Activated CD4-positive, alpha-beta T cell treated with anti-CD3 and anti-CD28 coated beads for 4 hours (primary cell): ENCODE measurements around the gene USP12.
"Not testable (repeated sequence)": the region's sequence is repeated elsewhere in the genome, so short reads cannot be mapped to it uniquely, and the experiment has no call there.

Source experiments
- DNase-seq, 2 donors: peaks; one replicate each; pipeline ENCODE4 v3.0.0-alpha.2; 2020

USP12 gene

DNA sequence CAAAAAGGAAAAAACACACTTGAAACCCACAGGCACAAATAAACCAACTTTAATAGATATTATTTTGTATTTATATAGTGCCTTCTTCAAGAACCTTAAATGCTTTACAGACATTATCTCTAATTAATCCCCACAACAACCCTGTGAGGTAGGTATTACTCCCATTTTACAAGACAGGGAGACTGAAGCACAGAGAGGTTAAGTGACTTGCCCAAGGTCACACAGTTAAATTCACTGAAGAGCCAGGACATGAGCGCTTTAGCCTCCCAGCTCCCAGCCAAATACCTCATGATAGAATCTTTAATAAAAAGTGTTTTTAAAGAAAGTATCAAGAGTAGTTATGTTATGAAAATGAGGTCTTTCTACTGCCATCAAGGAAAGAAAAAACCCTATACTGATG, 105.5 kb downstream of the USP12 start:
- DNase-seq, result not testable (repeated sequence)

DNA sequence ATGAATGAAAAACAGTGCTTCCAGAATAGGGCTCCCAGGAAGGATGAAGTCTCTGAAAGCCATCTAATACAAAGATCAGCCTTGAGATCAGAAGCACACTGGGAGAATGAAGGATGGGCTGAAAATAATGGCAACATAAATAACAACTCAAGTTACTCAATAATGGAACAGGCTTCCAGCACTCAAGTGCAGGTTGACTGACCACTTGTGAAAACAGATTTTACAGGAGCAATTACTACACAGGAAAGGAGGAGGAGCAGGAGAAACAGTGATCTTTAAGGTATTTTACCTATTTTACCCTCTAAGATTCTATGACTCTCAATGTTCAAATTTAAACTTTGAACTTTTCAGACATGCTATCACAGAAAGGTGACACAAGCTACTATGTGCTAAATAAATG, 106.0 kb downstream of the USP12 start:
- DNase-seq, result no peak

DNA sequence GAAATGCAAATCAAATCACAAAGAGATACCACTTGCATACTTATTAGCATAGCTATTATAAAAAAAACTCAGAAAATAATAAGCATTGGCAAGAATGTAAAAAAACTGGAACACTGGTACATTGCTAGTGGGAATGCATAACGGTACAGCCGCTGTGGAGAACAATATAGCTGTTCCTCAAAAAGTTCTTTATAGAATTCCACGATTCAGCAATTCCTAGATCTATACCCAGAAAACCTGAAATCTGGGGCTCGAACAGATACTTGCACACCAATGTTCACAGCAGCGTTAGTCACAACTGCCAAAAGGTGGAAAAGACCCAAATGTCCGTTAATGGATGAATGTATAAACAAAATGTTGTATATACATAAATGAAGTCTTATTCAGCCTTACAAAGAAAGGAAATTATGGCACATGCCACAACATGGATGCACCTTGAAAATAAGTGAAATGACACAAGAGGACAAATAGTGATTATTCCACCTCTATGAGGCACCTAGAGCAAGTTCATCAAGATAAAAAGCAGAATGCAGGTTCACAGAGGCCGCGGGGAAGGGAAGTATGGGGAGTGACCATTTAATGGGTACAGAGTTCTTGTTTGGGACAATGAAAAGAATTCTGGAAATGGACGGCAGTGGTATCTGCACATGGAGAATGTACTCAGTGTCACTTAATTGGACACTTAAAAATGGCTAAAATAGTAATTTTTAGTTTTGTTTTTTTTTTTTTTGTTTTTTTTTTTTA, 107.2 kb downstream of the USP12 start:
- DNase-seq, result no peak

DNA sequence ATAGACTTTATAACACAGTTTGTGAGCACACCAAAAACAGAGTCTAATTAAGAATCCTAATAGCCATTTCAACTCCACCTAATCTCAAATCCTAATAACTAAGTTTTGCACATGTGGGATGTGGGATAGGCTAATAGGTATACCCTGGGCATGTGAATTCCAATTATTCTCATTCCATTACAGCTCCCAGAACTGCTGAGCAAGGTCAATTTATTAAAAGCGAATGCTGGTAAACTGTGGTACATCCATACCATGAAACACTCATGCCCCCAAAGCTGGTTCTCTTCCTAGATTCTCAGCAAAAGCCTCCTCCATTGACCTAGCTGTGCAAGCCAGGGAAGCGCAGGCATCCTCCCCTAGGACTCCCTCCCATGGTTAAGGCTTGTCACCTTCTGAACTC, 113.8 kb downstream of the USP12 start:
- DNase-seq, result no peak

DNA sequence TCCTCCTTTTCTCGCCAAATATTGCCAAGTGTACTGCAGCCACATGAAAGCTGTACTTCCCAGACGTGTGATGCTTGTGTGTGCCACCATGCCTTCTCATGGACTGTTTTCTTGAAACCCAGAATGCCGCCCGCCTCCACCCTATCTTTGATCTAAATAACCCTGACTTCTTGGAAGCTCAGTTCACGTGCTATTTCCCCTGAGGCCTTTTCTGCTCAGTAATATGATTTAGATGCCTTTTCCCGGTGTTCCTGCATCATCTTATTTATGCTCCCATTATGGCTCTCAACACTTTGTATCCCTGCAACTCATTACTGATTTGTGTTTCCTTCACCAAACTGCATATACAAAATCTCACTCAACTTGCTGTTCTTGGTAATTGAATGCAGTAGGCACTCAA, 116.1 kb downstream of the USP12 start:
- no peak for DNase-seq

DNA sequence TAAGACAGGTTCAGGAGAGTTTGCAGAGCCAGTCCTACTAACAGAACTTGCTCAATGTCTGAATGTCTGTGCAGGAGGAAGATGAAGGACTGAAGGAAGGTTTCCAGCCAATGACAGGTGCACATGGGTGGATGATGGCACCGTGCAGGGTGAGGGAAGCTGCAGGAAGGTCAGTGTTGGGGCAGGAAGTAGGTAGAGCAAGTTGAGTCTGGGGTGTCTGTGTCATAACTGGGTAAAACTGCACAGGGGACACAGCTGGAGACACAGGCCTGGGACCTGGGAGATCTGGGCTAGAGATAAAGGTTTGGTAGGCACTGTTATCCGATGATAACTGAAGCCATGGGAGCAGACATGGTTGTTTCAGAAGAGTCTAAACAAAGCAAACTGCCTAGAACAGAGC, 116.9 kb downstream of the USP12 start:
- DNase-seq, result no peak

DNA sequence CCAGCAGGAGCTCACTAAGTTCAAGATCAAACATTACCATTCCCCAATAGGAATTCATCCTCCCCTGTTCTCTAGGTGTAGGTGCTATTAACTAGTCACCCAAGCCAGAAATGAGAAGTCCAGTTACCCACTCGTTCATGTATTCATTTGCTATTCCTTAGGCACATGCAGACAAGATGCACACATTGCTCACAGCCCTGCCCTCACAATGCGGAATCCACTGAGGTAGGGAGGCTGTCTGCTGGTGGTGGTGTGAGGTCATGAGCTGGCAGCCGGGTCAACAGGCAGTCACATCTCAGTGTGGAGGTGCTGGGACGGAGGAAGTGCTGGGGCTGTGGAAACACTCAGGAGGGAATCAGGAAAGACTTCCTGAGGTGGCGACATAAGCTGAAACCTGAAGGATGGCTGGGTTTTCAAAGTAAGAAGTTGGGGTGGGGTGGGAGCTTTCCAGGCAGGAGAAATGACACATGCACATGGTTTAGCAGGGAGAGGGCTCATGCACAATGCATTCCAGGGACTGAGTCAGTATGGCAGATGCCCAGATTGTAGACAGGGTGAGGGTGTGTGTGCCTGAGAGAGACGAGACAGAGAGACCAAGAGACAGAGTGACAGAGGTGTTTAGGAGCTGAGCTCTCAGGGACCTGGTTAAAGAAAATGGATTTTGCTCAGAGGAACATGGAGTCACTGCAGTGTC, 117.6 kb downstream of the USP12 start:
- DNase-seq, result no peak

DNA sequence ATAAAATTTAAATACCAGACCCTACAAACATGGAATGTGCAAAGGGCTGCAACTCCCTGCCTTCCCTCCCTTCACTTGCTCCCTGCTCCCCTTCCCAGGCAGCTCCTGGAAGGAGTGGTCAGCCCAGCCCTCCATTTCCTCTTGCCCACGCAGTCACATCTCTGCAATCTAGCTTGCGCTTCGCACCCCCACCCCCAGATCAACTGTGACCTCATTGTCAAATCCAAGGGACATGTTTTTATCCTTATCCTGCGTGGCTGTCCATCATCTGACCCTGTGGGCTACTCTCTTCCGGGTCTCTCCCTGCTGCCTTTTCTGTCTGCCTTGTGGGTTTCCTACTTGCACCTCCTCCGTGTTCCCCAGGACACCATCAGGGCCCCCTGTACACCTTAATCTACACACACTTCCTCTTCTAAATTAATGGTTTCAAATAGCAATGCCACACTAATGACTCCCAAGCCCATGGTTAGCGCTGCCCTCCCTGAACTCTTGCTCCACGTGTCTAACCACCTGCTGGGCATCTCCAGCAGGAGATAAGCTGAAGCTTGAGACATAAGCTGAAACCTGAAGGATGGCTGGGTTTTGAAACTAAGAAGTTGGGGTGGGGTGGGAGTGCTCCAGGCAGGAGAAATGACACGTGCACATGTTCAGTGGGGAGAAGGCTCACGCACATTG, 118.3 kb downstream of the USP12 start:
- no peak for DNase-seq

DNA sequence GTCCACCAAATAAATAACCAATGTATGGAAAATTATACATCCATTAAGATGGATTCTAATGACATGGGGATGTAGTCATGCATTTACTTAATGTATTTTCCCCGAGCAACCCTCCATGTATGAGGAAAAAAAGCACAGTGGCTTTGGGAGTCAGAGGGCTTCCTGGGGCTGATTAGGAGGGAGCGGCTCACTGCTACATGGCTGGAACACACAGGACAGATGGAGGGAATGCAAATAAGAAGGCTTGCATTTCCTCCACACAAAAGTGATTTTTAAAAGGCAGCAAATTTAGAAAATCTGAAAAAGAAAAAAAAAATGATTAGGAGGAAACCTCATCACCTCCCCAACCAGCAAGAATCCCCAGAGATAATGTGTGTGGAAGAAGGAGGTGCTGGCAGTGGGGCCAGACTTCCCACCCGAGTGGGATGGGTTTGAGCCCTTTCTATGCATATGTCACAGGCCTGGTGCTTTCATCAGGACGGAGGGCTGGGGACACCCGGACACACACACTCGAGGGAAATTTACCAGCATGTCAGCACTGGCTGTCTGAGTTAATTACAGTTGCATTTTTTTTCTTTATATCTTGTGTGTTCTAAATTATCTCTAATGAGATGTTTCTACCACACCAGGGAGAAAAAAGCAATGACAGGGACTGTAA, 118.9 kb downstream of the USP12 start:
- no peak for DNase-seq

DNA sequence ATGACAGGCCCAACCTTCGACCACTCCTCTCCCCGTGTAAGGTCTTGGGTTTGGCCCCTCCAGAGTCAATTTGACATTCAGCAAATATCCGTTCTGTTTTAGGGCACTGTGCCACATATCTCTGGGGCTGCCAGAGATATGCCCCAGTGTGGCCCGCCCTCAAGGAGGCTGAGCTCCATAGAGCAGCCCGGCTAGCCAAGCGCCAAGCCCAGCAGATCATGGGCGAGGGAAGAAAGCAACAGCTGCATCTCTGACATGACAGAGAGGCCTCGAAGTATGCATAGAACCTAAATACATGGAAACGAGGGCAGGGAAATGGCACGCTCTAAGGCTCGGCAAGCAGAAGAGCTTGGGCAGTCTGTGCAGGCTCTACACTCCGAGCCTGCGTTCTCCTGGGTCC, 124.5 kb downstream of the USP12 start:
- no peak for DNase-seq

DNA sequence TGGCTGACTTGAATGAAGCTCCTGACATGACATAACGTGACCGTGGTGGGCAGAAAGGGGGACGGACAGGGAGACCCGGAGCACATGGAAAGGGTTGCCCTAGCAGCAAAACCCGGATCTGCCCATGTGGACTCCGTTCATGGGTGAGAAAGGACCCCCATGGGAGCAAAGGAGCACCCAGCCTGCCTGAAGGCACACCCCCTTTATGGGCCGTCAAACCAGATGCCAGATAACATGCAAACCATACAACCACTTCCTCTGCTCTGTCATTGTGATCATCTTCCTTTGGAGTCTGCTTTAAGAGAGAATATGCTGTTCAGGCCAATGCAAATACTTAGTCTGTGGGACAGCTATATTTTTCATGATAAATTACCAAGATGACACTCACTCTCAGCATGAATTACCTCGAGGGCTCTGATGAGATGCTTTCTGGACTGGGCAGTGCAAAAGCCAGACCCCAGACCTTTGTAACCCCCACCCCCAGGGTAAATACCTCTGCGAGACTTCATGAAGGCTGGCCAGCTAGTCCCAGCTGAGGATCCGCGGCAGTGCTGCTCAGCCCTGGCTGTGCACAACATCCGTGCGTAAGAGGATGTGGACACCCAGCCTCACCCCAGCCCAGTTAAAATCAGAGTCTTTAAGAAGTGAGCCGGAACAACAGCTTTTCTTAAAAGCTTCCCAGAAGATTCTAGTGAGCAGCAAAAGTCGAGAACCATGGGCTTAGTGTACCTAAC, 126.6 kb downstream of the USP12 start:
- no peak for DNase-seq

DNA sequence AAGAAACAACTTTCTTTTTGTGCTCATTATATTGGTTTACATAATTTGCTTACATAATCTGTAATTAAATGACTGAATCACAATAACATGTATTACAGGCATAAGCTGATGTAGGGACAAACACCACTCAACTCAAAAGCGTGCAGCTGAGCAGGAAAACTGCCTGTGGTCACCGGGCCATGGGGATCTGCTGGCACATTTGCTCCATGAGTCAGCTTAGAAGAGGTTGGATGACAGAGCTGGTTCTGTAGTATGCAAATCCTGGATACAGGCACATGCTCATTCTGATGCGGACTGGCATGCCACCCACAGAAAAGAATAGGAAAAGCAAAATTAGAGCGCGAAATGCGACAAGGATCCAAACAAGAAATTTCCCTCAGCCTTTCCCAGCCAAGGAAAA, 128.6 kb downstream of the USP12 start:
- DNase-seq, result no peak

DNA sequence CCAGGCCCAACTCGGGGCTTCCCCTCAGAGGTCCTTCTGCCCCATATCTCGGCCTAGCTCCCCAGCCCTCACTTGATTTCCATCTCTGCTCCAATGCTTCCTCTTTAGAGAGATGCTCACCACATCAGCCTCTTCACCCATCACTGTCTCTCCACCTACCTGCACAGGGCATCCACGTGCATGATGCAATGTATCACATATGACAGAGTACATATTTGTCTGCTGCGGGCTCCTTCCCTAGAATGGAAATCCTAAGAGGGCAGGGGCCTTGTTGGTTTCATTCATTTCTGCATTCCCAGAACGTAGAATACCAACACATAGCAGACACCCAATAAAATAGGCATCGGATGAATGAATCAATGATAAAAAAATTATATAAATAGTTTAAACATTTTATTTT, 130.3 kb downstream of the USP12 start:
- DNase-seq, result no peak

DNA sequence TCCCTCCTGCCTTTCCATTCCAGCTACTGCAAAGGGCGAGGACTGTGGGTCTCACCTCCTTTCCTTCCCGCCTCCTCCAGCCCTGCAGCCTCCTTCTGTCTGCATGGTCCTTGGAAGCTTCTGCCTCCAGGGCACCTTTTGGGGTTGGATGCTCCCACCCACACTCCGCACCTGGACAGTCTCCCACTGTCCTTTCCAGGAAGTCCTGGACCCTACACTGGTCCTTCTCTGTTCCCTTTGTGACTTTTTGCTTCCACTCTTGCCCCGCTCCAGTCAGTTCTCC, 130.8 kb downstream of the USP12 start:
- DNase-seq, result no peak

DNA sequence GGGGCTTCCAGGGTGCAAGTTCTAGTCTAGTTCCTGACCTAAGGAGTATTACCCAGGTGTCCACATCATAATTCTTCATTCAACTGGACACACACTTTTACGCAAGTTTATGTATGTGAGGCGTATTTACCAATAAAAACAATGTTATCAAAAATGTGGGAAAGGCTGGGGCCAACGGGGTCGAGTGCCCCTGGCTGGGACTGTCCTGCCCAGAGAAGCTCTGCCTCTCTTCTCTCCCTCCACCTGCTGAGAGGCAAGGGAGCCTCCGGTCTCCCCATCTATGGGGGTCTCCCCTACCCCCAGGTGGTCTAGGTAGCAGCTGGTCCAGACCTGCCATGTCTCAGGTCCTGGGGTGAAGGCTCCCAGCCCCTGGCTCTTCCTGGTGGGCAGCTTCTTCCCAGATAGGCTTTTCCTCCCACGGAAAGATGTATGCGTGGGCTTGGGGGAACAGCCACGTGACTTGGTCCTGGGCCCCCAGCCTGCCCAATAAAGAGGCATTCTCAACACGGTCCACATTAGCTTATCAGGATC, 132.4 kb downstream of the USP12 start:
- no peak for DNase-seq

DNA sequence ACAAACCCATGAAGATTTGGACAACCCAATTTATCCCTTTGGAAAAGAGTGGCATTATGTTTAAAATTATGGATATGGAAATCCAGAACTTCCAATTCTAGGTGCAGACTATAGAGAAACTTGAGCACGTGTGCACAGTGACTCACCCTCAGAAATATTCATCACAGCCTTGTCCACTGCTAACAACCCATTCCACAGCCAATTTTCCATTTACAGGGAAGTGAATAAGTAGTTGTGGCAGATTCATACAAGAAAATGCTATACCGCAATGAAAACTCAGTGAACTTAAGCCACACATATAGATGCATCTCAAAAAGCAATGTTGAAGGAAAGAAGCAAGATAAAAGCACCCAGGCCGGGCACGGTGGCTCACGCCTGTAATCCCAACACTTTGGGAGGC, 133.3 kb downstream of the USP12 start:
- DNase-seq, result no peak

DNA sequence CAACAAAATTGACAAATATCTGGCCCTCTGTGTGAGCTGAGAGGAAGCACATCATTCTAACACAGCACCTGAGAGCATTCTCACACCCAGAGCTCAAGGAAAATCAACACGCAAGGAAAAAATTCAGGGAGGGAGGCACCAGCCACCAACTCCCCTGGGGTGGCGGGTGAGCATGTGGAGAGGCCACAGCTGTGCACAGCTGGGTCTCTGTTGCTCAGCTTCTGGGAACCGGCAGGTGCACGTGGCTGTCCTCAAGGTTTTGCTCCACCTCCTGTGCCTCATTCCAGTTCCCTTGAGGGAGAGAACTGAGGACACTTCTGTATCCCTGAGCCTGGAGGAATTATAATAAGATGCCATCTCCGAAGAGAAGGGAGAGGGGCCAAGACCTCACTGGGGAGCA, 134.0 kb downstream of the USP12 start:
- no peak for DNase-seq

DNA sequence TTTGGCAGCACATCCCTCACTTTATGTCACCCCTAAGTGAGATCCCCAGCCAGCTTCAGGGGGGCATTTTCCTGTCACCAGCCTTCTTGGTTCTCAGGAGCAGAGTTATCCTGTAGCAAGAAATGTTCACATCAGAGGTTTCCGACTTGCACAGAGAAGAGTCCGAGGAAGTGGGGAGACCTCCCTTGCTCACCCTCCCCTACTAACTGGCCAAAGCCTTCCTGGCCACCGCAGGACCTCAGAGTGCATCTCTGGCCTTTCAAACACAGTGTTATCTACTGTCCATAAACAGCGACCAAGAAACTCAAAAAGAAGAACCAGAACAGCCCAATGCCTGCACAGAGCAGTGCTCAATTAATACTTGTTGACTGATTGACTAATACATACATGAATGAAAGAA, 134.4 kb downstream of the USP12 start:
- no peak for DNase-seq

DNA sequence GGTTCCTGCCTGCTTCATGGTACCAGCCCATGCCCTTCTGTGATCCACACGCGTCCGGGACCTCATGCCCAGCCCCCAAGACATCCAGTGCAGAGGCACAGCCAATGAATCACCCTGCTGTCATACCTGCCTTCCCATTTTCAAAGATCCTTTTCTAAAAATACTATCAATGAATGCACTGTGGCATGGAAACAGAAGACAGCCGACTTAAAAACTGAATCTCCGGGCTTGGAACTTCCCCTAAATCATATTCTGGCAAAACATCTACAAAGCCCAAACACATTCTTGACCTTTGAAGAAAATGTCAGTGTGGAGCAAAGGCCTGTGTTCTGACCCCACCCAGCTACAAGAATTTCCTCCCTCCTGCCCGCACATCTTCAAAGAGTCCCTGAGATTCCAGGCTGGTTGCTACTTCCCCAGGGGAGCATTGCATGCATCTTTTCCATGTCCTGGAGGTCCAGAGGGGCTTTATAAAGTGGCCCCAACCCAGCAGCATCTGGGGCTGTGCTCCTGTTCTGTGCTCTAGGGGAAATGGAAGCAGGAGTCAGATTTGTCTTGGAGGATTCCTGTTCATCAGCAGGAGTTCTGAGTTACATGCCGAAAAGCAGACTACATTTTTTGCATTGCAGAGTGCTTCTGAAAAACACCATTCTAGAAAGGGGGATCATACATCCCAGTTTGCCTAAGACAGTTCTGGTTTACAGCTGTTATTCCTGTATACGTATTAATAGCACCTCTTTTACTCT, 135.2 kb downstream of the USP12 start:
- DNase-seq, result no peak

DNA sequence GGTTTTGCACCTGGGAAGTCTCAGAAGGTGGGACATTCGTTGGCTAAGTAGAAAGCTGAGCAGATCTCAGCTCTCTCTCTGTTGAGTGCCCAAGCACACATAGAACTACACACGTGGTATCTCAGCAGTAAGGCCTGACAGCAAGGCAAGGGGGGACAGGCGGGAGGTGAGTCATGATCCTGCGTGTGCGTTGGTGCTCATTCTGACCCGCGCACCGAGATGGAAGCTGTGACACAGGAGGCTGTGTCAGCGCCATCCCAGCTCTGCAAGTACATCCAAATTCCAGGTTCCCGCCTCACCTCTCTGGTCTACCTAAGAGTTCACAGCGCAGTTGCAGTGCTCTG, 135.7 kb downstream of the USP12 start:
- no peak for DNase-seq

DNA sequence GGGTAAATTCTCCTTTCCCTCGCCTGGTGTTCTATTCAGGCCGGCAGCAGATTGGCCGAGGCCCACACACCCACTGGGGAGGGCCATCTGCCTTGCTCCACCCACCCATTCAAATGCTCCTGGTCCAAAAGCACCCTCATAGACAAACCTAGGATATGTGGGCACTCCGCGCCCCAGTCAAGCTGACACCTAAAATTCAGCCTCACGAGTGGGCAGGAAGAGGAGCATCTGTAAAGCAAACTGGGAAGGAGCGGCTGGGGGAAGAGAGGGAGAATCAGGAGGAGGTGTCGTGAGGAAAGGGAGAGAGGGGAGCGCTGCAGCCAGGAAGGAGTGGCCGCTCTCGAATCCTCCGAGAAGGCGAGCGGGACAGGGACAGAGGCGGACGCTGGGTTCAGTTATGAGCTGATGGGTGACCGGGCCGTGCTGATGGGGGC, 136.9 kb downstream of the USP12 start:
- DNase-seq, result no peak
